Activated gamma-delta T cell (primary cell): ENCODE measurements around the gene FUCA2.

Source experiments
- DNase-seq: peaks from one replicate; lab custom pipeline; 2025; lab: John Stamatoyannopoulos, UW
- total RNA-seq, 2 donors: gene quantifications; one replicate each; lab custom pipeline; 2026; lab: John Stamatoyannopoulos, UW

The FUCA2 gene
- total RNA-seq: 12.4 to 15.0 reads per million in 2 donors

GRCh38 chr6:143510991-143511891 lies at the start of gene FUCA2:
Gene FUCA2 (minus strand): TSS chr6:143511720. CDS start chr6:143511634, 86 bp downstream.
- DNase-seq: peak; percentile 49

- DNase-seq: no peak
Measured at GRCh38 chr6:143561105-143561704, 49.7 kb upstream of the FUCA2 start.

DNA sequence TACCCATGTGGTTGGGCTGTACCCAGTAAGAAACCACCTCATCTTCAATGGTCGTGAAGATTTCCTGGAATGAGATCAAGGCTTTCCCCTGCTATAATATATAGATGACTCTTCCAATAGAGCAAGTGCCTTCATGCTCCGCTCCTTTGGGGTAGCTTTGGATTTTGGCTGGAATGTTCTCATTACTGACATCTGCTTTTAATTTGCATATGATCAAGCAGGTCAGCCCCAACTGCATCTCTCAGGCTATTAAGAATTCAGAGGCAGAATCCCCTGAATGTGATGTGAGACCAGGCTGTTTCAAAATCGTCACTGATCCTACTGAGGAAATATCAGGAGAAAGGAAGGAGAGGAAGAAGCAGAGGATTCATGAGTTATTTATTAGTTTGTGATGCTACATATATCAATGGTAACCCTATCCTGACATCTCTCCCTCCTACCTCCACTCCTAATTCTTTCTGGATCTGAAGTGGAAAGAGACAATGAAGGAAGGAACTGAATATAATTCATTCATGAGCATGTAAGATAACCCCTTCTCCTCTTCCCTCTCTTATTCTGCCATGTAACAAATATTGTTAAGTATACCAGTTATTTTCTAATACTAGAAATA lies 47.6 kb upstream of the FUCA2 start:
- DNase-seq: no peak

DNA sequence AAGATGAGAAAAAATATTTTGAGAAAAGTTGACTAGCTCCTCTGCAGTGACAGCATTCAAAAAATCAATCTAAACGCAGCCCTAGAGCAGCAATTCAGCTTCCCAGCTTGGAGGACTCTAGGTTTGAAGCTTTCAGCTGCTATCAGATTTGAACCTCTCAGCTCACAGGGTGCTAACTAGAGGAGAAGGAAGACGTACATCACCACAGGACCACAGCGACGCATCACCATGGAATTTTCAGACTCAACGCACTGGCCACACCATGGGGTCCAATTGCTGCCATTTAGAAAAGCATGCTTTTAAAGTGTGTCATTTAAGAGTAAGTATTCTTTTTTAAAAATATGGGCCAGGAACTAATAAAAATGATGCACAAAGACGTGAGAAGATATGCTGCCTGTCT lies 45.0 kb upstream of the FUCA2 start:
- no peak for DNase-seq

GRCh38 chr6:143555582-143555981 lies 44.1 kb upstream of the FUCA2 start:
- DNase-seq: no peak

DNA sequence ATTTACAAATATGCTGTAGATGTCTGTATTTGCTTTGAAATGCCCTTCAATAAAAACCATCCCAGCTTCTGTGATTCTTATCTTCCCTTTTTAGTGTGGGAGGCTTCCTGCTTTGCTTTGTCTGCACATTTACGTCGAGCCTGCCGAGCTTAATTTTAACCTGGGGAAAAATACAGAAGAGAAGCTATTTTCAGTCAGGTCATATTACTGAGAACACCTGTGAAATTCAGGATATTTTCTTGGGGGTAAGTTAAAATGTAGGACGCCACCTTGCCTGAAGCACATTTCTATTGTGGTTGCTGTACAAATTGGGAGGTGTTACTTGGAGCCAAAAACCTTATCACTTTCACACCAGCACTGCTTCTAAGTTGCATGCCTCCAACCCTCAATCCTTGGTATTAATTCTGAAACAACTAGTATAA lies 43.6 kb upstream of the FUCA2 start:
- no peak for DNase-seq

DNA sequence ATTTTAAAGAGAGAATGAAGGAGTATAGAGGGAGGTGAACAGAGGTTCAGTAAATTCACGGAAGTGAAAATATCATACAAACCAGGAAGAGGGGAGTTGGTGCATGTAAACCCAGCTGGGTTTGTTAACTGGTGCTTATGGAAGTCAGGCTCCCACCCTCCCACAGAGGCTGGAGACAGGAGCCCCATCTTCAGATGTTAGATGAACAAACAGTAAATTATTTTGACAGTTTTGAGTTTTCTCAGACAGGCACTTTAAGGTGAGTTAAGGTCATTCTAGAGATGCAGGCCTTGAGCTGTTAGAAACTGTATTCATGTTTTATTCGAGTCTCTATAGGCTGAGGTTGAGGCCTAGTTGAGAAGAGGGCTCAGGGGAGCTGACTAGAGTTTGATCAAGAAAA lies 41.8 kb upstream of the FUCA2 start:
- DNase-seq: no peak

DNA sequence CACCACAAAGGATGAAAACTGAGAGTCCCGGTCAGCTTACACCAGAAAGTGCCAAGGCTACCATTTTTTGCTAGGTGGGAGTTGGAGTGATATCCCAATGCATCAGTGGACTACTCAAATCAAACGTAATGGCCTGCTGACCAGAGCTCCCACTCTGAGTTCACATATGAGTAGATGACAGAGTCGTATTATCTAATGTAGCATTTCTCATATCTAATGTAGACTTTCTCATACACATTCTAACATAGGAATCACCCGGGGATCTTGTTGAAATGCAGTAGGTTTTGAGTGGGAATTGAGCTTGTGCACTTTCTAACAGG lies 38.4 kb upstream of the FUCA2 start:
- DNase-seq: no peak

DNA sequence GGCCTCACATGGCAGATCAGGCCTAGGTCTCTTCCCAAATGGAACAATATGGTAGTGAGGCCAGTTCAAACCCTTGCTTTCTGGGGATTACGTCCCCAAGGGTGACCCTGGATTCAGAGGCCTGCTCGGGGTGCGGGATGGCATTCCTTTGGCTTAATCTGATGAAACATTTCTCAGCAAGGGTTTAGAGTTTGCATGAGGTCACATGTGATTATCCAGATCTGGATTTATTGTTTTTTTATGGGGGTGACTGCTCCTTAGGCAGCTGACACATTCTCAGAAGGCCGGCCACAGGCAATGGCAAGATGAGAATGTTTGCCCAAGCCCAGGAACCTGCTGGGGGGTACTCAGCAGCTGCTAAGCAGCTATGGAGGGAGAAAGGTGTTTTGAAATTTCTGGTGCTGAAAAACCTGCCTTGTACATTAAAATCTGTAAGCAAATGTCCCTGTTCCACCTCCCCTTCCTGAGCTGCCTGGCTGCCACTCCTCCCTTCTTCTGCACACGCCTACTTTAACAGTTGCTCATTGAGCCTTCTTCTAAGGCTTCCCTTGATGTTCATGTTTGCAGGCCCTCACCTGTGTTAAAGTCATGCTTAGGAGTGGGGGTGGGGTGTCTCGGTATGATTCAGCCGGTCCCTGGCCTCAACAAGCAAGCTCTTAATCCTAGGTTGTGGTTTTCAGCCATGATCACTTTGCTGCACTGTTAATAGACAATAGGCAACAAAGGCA lies 37.9 kb upstream of the FUCA2 start:
- DNase-seq: no peak

- no peak for DNase-seq
Measured at GRCh38 chr6:143546599-143546998, 35.1 kb upstream of the FUCA2 start.

DNA sequence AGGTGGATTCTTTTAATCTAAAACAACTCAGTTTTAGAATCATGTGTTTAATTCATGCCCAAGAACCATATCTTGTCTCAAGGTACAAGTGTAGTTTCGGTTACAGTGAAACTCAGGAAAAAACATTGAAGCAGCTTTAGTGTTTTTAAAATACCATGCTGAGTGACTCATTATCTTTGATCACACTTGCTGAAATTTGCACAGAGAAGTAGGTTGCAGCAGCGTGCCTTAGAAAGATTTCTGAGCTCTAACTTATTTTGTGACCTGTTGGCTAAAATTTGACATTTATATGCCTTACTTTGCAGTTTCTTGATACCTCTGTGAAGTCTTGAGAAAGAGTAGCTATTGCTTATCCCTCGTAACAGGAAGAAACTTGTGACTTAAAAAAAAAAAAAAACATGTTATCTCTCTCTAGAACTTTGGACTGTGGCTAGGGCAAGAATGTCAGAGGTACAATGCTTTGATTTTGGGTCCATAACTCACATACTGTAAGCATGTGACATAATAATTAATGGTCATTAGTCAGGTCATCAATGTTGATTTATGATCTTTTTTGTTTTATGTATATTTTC lies 34.5 kb upstream of the FUCA2 start:
- DNase-seq: no peak

GRCh38 chr6:143545165-143545564 lies 33.6 kb upstream of the FUCA2 start:
- no peak for DNase-seq

- DNase-seq: no peak
Measured at GRCh38 chr6:143544011-143544696, 32.6 kb upstream of the FUCA2 start.

DNA sequence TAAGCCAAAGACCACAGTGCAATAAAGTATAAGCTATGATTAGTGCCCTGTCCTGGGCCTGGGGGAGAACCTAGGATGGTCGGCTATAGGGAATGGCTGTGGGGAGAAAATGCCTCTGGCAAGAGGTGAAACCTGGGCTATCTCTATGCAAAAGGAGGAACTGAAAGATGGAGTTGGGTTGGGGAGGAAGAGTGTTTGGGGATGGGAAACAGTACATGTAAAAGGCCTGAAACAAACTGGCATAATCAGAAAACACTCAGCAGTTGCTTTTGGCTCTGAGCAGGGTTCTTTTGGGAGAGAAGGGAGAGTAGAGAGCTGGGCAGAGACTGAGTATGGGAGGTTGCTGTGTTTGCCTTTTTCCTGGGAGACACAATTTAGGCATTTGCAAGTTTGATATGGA lies 31.9 kb upstream of the FUCA2 start:
- no peak for DNase-seq

DNA sequence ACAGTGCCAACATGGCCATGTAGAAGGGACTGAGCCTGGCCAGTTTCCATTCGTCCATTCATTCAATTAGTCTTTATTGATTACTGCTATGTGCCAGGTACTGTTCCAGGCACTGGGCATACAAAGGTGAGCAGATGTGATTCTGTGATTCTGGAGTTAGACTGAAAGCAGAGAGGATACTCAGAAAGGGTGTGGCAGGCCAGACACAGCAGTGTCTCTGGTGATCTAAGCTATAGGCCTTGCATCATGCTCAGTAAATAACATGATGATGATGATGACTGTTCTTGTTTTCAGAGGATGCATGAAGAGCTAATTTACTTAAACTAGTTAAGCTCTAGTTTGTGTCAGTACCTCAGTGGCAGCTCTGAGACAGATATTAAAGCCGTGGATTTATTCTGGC lies 31.4 kb upstream of the FUCA2 start:
- DNase-seq: no peak

GRCh38 chr6:143540192-143540591 lies 28.7 kb upstream of the FUCA2 start:
- DNase-seq: no peak

DNA sequence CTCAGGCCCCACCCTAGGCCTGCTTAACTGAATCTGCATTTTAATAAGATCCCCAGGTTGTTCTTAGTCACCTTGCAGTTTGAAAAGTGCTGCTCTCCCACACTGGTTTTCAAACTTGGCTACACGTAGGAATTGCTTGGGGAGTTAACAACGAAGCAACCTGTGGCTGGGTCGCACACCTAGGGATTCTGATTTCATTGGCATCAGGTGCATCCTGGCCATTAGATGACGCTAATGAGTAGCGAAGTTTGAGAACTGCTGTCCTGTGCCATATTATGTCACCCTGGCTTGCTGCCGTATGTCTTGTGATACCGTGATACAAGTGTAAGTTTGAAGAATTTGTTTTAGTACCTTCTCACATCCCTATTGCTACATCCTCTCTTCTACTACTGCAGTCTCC lies 28.2 kb upstream of the FUCA2 start:
- no peak for DNase-seq

DNA sequence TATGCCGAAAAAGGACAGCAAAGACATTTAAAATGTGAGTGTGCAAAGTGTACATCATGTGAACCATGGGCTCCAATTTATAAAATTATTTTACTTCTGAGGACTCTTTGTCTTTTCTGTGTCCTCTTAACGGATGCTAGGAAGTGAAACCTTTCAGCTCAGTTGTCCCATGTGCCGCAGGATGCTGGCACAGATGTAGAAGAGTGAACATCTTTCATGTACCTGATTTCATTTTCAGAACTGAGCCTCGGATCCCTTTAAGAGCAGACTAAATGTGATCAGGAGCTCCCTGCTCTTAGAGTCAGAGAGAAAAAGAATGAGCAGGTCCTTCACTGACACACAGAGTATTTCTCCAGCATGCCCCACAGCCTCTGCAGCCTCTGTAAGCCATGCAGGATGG lies 27.6 kb upstream of the FUCA2 start:
- DNase-seq: no peak

DNA sequence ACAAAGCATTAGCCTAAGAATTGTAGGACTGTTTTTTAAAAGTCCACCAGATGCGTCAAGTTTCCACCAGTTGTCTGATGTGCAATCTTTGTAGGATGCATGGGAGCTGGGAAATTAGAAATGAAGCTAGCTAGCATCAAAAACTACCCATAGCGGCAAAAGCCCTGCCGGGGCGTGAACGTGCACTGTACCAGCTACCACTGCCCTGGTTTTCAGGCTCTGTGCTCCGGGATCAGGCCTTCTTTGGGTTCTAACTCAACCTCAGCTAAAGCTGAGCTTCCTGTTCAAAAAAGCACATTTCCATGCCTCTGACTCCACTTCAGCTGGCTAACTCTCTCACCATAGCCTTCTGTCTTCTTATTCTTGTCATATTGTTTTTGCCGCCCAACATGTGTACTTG lies 26.9 kb upstream of the FUCA2 start:
- no peak for DNase-seq

DNA sequence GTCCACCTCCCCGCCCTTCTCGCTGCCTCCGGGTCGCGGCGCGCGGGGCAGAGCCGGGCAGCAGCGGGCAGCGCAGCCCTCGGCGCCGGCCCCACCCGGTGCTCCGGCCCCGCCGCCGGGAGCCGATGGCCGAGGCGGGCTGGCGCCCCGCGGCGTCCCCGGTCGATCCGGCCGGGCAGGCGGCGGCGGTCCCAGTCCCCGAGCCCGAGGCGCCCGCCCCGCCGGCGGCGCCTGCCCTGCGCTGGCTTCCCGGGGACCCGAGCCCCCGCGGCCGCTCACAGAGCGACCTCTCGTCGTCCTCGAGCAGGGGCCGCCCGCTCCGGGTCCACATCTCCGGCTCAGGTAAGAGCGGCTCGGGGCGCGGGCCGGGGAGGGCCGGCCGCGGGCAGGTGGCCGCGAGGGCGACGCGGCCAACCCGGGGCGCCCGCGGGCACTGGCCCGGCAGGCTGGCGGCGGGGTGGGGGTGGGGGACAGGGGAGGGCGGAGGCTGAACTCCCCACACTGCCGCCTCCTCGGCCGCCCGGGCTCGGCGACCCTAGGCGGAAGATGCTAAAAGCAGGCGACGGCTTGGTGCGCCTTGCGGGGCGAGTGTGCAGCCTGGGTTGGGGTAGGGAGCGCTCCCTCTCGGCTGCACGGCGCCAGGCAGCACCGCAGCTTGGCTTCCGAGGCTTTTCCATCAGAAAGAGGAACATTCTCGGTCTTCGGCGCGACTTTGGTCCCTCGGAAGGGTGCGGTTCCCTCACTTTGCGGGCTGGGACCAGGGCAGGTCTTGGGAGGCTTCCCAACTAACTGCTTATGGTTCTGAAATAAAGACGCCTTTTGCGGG lies 25.6 kb upstream of the FUCA2 start:
- peak; percentile 37 for DNase-seq

DNA sequence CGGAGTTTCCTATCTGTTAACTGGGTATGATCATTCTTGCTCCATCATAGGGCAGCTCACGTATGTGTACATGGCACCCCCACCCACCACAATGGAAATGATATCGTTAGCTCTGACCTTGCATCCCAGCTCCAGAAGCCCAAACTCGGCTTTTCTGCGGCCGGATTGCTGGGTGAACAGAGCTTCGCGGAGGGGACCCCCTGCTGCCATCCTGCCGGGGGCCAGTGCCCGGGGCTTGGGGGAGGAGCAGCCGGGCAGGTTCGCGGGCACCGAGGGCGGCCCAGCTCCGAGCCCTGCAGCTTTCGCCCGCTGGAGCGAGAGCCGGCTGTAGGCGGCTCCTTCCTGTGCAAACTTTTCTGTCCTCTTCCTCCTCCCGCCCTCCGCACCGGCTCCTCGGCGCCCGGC lies 24.9 kb upstream of the FUCA2 start:
- DNase-seq: peak; percentile 33
